ENCODE measurements around the gene MAGOH.

Gene MAGOH

DNA sequence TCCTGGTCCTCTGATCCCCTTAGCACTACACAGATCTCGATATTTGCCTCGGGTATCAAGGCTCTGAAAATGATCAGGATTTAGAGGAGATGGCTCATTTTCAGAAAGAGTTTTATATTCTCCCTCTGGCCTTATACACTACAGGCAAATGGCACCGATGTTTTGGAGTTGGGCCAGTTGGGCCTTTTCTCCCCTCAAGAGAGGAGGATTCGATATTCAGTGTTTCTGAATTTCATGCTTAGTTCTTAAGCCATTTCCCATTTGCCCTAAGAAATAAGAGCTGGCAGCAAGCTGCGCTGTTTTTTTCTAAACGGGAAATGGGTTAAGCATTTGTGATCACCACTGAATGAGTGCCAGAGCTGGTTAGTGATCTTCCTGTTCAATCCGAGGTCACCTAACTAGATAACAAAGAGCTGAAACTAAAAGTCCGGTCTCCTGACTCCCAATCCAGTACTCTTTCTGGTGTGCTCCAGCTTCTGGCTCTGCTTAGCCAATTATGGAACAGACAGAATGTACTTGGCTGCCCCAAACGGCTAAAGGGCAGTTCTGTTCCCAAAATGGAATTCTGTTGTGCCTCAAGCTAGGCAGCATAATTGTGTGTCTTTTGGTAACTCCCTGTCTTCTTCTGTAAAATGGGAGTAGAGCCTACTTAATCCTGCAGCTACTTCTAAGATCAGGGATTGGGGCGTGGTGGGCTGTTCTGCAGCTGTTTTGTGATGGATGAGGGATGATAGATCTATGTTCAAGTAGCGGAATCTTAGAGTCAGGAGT, 42.9 kb downstream of the MAGOH start:
- no peak for DNase-seq (ENCODE audit: low read depth)
- TF ChIP-seq MYC (IDR thresholded peaks at IDR 0.05; ENCODE audit: low read depth, low read length) (no peak), POLR2A (IDR thresholded peaks at IDR 0.05; ENCODE audit: extremely low read depth, insufficient read length) (no peak)
- TF ChIP-seq, protein P1, sequence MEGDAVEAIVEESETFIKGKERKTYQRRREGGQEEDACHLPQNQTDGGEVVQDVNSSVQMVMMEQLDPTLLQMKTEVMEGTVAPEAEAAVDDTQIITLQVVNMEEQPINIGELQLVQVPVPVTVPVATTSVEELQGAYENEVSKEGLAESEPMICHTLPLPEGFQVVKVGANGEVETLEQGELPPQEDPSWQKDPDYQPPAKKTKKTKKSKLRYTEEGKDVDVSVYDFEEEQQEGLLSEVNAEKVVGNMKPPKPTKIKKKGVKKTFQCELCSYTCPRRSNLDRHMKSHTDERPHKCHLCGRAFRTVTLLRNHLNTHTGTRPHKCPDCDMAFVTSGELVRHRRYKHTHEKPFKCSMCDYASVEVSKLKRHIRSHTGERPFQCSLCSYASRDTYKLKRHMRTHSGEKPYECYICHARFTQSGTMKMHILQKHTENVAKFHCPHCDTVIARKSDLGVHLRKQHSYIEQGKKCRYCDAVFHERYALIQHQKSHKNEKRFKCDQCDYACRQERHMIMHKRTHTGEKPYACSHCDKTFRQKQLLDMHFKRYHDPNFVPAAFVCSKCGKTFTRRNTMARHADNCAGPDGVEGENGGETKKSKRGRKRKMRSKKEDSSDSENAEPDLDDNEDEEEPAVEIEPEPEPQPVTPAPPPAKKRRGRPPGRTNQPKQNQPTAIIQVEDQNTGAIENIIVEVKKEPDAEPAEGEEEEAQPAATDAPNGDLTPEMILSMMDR (IDR thresholded peaks at IDR 0.05; ENCODE audit: low read depth, low read length): no peak
- TF ChIP-seq, protein P2, sequence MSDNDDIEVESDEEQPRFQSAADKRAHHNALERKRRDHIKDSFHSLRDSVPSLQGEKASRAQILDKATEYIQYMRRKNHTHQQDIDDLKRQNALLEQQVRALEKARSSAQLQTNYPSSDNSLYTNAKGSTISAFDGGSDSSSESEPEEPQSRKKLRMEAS (IDR thresholded peaks at IDR 0.05; ENCODE audit: low read depth, low read length): no peak
- H3K4me3 ChIP-seq (ENCODE audit: low read depth, low read length): no peak overlapping the region

DNA sequence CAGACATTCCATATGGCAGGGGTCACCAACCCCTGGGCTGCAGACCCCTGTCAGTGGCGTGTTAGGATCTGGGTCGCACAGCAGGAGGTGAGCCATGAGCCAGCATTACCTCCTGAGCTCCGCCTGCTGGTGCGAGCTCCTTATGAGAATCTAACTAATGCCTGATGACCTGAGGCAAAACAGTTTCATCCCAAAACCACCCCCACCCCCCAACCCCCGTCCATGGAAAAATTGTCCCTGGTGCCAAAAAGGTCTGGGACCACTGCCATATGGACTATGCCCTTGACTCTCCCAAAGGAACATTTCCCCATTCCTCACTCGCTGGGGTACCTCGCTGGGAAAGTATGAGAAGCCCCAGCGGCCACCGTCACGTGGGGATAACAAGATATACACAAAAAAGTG, 48.1 kb downstream of the MAGOH start:
- no peak overlapping the region for H3K4me3 ChIP-seq (ENCODE audit: low read depth, low read length)
- TF ChIP-seq, protein P1 (IDR thresholded peaks at IDR 0.05; ENCODE audit: low read depth, low read length): no peak
- TF ChIP-seq POLR2A (IDR thresholded peaks at IDR 0.05; ENCODE audit: extremely low read depth, insufficient read length) (no peak), MYC (IDR thresholded peaks at IDR 0.05; ENCODE audit: low read depth, low read length) (no peak)
- TF ChIP-seq, protein P2 (IDR thresholded peaks at IDR 0.05; ENCODE audit: low read depth, low read length): no peak
- DNase-seq (ENCODE audit: low read depth): no peak

DNA sequence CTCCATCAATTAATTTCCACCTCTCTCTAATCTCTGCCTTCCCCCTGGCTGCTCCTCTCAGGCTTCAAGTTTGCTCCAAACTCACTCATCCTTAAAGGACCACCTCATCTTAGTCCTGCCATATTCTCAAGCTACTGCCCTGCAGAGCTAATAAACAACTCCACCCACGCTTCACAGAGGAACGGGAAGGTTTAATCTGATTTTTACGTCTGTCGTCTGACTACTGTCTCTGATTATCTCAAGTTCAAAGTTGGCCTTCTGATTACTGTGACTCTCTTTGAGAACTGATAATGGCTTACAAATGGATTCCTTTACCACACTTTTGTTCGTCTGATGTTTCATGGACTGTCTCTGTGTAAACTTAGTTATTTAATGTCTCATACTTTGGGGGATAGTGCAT, 49.3 kb downstream of the MAGOH start:
- DNase-seq (ENCODE audit: low read depth): no peak
- no peak overlapping the region for H3K4me3 ChIP-seq (ENCODE audit: low read depth, low read length)
- TF ChIP-seq, protein P2 (IDR thresholded peaks at IDR 0.05; ENCODE audit: low read depth, low read length): no peak
- TF ChIP-seq, protein P1 (IDR thresholded peaks at IDR 0.05; ENCODE audit: low read depth, low read length): no peak
- TF ChIP-seq POLR2A (IDR thresholded peaks at IDR 0.05; ENCODE audit: extremely low read depth, insufficient read length) (no peak), MYC (IDR thresholded peaks at IDR 0.05; ENCODE audit: low read depth, low read length) (no peak)

- no peak for DNase-seq (ENCODE audit: low read depth)
- no peak for TF ChIP-seq MYC (IDR thresholded peaks at IDR 0.05; ENCODE audit: low read depth, low read length)
- TF ChIP-seq POLR2A (IDR thresholded peaks at IDR 0.05; ENCODE audit: extremely low read depth, insufficient read length): no peak
- TF ChIP-seq, protein P2 (IDR thresholded peaks at IDR 0.05; ENCODE audit: low read depth, low read length): no peak
- TF ChIP-seq, protein P1 (IDR thresholded peaks at IDR 0.05; ENCODE audit: low read depth, low read length): no peak
Observed at GRCh38 chr1:53188099-53188498, 50.2 kb downstream of the MAGOH start.

GRCh38 chr1:53187401-53187800, 50.9 kb downstream of the MAGOH start:
- no peak overlapping the region for H3K4me3 ChIP-seq (ENCODE audit: low read depth, low read length)
- DNase-seq (ENCODE audit: low read depth): no peak
- no peak for TF ChIP-seq POLR2A (IDR thresholded peaks at IDR 0.05; ENCODE audit: extremely low read depth, insufficient read length)
- TF ChIP-seq MYC (IDR thresholded peaks at IDR 0.05; ENCODE audit: low read depth, low read length): no peak
- TF ChIP-seq, protein P2 (IDR thresholded peaks at IDR 0.05; ENCODE audit: low read depth, low read length): no peak
- TF ChIP-seq, protein P1 (IDR thresholded peaks at IDR 0.05; ENCODE audit: low read depth, low read length): no peak

More at GRCh38 chr1:53188099-53188498, 50.2 kb downstream of the MAGOH start:
- no peak overlapping the region for H3K4me3 ChIP-seq (ENCODE audit: low read depth, low read length)
